H1 (cell line): Measurements from ENCODE around the gene PDIA5. TPM values are rescaled to one million over a fixed set of nuclear protein-coding genes. Genes with fewer than 3 reads are reported as not detected.

Experiments
- BACH1 ChIP-seq: IDR thresholded peaks from 2 replicates; pipeline ENCODE4 v1.6.1; 2012; ENCODE audit warnings: low read length, improper control_type of control experiment
- CBX5 ChIP-seq: fragments of 300-800, 300-1000 bp; sonication (generic); IDR thresholded peaks from 2 replicates; pipeline ENCODE4 v1.7.1; 2016; ENCODE audit warnings: antibody characterized with exemption, low read length, low read depth
- CEBPB ChIP-seq: IDR thresholded peaks from 2 replicates; pipeline ENCODE4 v1.6.1; 2012; ENCODE audit warnings: low read depth, low read length
- GABPA ChIP-seq: IDR thresholded peaks from 2 replicates; pipeline ENCODE4 v1.6.1; 2011; ENCODE audit warnings: mild to moderate bottlenecking, low read length, moderate library complexity, borderline replicate concordance; ENCODE audit not compliant: insufficient read depth
- KDM1A ChIP-seq: fragments of 200-600, 300-600 bp; sonication (generic); IDR thresholded peaks from 2 replicates; pipeline ENCODE4 v1.7.1; 2016; ENCODE audit warnings: mild to moderate bottlenecking, low read length, borderline replicate concordance
- RFX5 ChIP-seq: IDR thresholded peaks from 2 replicates; pipeline ENCODE4 v1.6.1; 2011; ENCODE audit warnings: low read depth, low read length, improper control_type of control experiment, borderline replicate concordance
- RNF2 ChIP-seq: fragments of 200-900, 300-1000 bp; sonication (generic); IDR thresholded peaks from 2 replicates; pipeline ENCODE4 v1.7.1; 2016; ENCODE audit warnings: borderline replicate concordance, low read depth, mild to moderate bottlenecking, antibody characterized with exemption, low read length; ENCODE audit not compliant: poor library complexity, severe bottlenecking; ENCODE audit errors: missing control alignments
- SIRT6 ChIP-seq: IDR thresholded peaks from one replicate; pipeline ENCODE4 v1.7.1; 2012; ENCODE audit warnings: low read length, inconsistent platforms
- SUZ12 ChIP-seq: fragments of 200-600 bp; sonication (generic); IDR thresholded peaks from 2 replicates; pipeline ENCODE4 v1.6.1; 2012; ENCODE audit warnings: mild to moderate bottlenecking, inconsistent platforms, low read length, moderate library complexity, mixed read lengths
- TEAD4 ChIP-seq: IDR thresholded peaks from 2 replicates; pipeline ENCODE4 v1.6.1; 2012; ENCODE audit warnings: low read depth, low read length, inconsistent platforms, mixed read lengths
- polyA plus RNA-seq, 7 experiments: library from polyadenylated mRNA; depleted of rRNA in 3 of 7; stranded (reverse) in 5 of 7; unstranded in 2 of 7; fragments of >200 nt in 5 of 7; fragments of 200-250 nt in 2 of 7; gene quantifications; 1 replicate in 5 of 7; 2 replicates in 1 of 7; 4 replicates in 1 of 7; pipeline versions ENCODE4 v1.2.1 to v1.2.3, GENCODE V29; 2011 to 2013; ENCODE audit warnings: missing spikeins in 2 of 7, mixed read lengths in 2 of 7
- total RNA-seq: library from RNA; stranded (reverse); fragmentation: NEBNext Ultra II Directional; extraction: Animal tissue kit (Norgen Biotek cat#: 25700); gene quantifications from 2 replicates; pipeline ENCODE4 v1.2.1, GENCODE V29; 2021
- TF ChIP-seq, protein P1 (sequence below): fragments of 300-600 bp; sonication (generic); IDR thresholded peaks from 2 replicates; pipeline ENCODE4 v1.7.1; 2012; ENCODE audit warnings: low read length, moderate library complexity, mild to moderate bottlenecking, inconsistent platforms; ENCODE audit not compliant: insufficient replicate concordance

PDIA5 gene
- total and polyA plus RNA-seq, 2 of the 8 experiments (the other 6 are each of a cell fraction or from before 2014, with no cell fraction given), result 18.2 to 32.8 TPM

DNA sequence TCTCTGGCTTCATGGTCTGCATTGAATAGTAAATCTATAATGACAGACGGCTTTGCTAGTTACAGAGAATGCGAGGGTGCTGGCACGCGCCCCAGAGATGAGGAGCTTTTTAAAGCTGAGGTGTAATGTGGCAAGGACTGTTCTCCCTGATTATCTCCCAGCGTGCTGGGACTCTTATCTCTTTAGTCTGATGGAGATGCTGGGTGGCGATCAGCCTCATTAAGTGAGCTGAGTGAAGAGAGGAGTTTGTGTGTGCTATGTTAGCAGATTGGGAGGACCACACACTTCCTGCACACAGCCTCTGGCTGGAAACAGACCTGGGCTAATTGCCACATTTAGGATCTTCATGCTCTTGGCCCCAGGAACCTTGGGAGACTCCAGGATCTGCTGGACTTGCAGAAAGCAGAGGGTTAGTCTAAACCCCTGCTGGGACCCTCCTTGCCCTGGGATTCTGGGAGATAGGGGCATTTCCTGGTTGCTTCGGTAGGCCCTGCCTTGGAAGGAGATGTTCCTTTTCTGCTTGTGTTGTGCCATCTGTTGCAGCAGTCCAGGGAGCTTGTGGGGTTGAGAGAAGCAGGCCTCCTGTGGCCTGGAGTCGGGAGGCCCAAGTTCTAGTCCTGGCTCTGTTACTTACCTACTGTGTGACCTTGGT, 15.0 kb downstream of the PDIA5 start (continued):
- TF ChIP-seq, protein P1, sequence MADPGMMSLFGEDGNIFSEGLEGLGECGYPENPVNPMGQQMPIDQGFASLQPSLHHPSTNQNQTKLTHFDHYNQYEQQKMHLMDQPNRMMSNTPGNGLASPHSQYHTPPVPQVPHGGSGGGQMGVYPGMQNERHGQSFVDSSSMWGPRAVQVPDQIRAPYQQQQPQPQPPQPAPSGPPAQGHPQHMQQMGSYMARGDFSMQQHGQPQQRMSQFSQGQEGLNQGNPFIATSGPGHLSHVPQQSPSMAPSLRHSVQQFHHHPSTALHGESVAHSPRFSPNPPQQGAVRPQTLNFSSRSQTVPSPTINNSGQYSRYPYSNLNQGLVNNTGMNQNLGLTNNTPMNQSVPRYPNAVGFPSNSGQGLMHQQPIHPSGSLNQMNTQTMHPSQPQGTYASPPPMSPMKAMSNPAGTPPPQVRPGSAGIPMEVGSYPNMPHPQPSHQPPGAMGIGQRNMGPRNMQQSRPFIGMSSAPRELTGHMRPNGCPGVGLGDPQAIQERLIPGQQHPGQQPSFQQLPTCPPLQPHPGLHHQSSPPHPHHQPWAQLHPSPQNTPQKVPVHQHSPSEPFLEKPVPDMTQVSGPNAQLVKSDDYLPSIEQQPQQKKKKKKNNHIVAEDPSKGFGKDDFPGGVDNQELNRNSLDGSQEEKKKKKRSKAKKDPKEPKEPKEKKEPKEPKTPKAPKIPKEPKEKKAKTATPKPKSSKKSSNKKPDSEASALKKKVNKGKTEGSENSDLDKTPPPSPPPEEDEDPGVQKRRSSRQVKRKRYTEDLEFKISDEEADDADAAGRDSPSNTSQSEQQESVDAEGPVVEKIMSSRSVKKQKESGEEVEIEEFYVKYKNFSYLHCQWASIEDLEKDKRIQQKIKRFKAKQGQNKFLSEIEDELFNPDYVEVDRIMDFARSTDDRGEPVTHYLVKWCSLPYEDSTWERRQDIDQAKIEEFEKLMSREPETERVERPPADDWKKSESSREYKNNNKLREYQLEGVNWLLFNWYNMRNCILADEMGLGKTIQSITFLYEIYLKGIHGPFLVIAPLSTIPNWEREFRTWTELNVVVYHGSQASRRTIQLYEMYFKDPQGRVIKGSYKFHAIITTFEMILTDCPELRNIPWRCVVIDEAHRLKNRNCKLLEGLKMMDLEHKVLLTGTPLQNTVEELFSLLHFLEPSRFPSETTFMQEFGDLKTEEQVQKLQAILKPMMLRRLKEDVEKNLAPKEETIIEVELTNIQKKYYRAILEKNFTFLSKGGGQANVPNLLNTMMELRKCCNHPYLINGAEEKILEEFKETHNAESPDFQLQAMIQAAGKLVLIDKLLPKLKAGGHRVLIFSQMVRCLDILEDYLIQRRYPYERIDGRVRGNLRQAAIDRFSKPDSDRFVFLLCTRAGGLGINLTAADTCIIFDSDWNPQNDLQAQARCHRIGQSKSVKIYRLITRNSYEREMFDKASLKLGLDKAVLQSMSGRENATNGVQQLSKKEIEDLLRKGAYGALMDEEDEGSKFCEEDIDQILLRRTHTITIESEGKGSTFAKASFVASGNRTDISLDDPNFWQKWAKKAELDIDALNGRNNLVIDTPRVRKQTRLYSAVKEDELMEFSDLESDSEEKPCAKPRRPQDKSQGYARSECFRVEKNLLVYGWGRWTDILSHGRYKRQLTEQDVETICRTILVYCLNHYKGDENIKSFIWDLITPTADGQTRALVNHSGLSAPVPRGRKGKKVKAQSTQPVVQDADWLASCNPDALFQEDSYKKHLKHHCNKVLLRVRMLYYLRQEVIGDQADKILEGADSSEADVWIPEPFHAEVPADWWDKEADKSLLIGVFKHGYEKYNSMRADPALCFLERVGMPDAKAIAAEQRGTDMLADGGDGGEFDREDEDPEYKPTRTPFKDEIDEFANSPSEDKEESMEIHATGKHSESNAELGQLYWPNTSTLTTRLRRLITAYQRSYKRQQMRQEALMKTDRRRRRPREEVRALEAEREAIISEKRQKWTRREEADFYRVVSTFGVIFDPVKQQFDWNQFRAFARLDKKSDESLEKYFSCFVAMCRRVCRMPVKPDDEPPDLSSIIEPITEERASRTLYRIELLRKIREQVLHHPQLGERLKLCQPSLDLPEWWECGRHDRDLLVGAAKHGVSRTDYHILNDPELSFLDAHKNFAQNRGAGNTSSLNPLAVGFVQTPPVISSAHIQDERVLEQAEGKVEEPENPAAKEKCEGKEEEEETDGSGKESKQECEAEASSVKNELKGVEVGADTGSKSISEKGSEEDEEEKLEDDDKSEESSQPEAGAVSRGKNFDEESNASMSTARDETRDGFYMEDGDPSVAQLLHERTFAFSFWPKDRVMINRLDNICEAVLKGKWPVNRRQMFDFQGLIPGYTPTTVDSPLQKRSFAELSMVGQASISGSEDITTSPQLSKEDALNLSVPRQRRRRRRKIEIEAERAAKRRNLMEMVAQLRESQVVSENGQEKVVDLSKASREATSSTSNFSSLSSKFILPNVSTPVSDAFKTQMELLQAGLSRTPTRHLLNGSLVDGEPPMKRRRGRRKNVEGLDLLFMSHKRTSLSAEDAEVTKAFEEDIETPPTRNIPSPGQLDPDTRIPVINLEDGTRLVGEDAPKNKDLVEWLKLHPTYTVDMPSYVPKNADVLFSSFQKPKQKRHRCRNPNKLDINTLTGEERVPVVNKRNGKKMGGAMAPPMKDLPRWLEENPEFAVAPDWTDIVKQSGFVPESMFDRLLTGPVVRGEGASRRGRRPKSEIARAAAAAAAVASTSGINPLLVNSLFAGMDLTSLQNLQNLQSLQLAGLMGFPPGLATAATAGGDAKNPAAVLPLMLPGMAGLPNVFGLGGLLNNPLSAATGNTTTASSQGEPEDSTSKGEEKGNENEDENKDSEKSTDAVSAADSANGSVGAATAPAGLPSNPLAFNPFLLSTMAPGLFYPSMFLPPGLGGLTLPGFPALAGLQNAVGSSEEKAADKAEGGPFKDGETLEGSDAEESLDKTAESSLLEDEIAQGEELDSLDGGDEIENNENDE, result no peak
- no peak for TF ChIP-seq RNF2
- no peak for TF ChIP-seq SUZ12
- no peak for TF ChIP-seq SIRT6
- TF ChIP-seq TEAD4, result no peak
- no peak for TF ChIP-seq CEBPB
- no peak for TF ChIP-seq BACH1
- TF ChIP-seq GABPA, result no peak
- TF ChIP-seq RFX5, result no peak
- no peak for TF ChIP-seq CBX5
- TF ChIP-seq KDM1A, result no peak
